Neural cell (in vitro differentiated cells): ENCODE results near the gene GOLT1B. TPM values are rescaled to one million over a fixed set of nuclear protein-coding genes. Genes with fewer than 3 reads are reported as not detected.
"Not testable (repeated sequence)": the region's sequence is repeated elsewhere in the genome, so short reads cannot be mapped to it uniquely, and the experiment has no call there.

Experiments
- H2AFZ ChIP-seq: fragments of 200-600, 300-800 bp; sonication (generic), shearing (Covaris generic); 2 replicates; pipeline ENCODE4 v1.6.0; 2014; ENCODE audit warnings: low read depth, mild to moderate bottlenecking, antibody characterized with exemption, low read length, moderate library complexity
- H3F3A ChIP-seq: fragments of 200-600 bp; shearing (Covaris generic); 2 replicates; pipeline ENCODE4 v1.6.1; 2016; ENCODE audit warnings: mild to moderate bottlenecking, moderate library complexity, mixed read lengths, antibody characterized with exemption, low read length; ENCODE audit not compliant: insufficient read depth, poor library complexity, severe bottlenecking
- H3K27ac ChIP-seq: fragments of 200-600, 300-800 bp; sonication (generic), shearing (Covaris generic); 2 replicates; pipeline ENCODE4 v1.5.1; 2014; ENCODE audit warnings: mild to moderate bottlenecking, low read length, moderate library complexity
- H3K27me3 ChIP-seq: fragments of 300-800, 200-600 bp; sonication (generic), shearing (Covaris generic); 2 replicates; pipeline ENCODE4 v1.6.0; 2014; ENCODE audit warnings: mild to moderate bottlenecking, low read depth, low read length, moderate library complexity; ENCODE audit not compliant: insufficient read depth
- H3K36me3 ChIP-seq: fragments of 300-800, 200-600 bp; sonication (generic), shearing (Covaris generic); 2 replicates; pipeline ENCODE4 v1.5.1; 2014; ENCODE audit warnings: mild to moderate bottlenecking, antibody characterized with exemption, low read length, moderate library complexity; ENCODE audit not compliant: insufficient read depth
- H3K4me2 ChIP-seq: fragments of 300-800, 200-600 bp; sonication (generic), shearing (Covaris generic); 2 replicates; pipeline ENCODE4 v1.6.0; 2014; ENCODE audit warnings: mild to moderate bottlenecking, low read length
- H3K4me3 ChIP-seq: fragments of 300-800, 200-600 bp; sonication (generic), shearing (Covaris generic); 2 replicates; pipeline ENCODE4 v1.5.1; 2014; ENCODE audit warnings: mild to moderate bottlenecking, low read length, moderate library complexity
- H3K79me2 ChIP-seq: fragments of 200-600 bp; shearing (Covaris generic); replicated peaks from 2 replicates; pipeline ENCODE4 v1.6.0; 2014; ENCODE audit warnings: mild to moderate bottlenecking, low read length, moderate library complexity; ENCODE audit not compliant: insufficient read depth
- H3K9ac ChIP-seq: fragments of 300-800, 200-600 bp; sonication (generic), shearing (Covaris generic); 2 replicates; pipeline ENCODE4 v1.6.1; 2016; ENCODE audit warnings: mild to moderate bottlenecking, low read length, mixed read lengths
- H3K9me2 ChIP-seq: fragments of 200-600 bp; shearing (Covaris generic); 2 replicates; pipeline ENCODE4 v1.6.1; 2016; ENCODE audit warnings: mild to moderate bottlenecking, low read length, mixed read lengths; ENCODE audit not compliant: insufficient read depth
- H3K9me3 ChIP-seq: fragments of 200-600, 300-800 bp; sonication (generic), shearing (Covaris generic); 2 replicates; pipeline ENCODE4 v1.6.1; 2016; ENCODE audit warnings: mild to moderate bottlenecking, mixed run types, low read length, moderate library complexity, mixed read lengths
- H4K20me1 ChIP-seq: fragments of 200-600 bp; shearing (Covaris generic); 2 replicates; pipeline ENCODE4 v1.6.1; 2016; ENCODE audit warnings: mild to moderate bottlenecking, mixed run types; ENCODE audit not compliant: insufficient read depth
- EP300 ChIP-seq: fragments of 450-650 bp; conservative IDR thresholded peaks from 2 replicates; pipeline ENCODE4 v1.6.1; 2014; ENCODE audit warnings: antibody characterized with exemption, mild to moderate bottlenecking, moderate library complexity; ENCODE audit not compliant: poor library complexity, severe bottlenecking
- EZH2 ChIP-seq: fragments of 200-600, 300-800 bp; shearing (Covaris generic), sonication (generic); IDR thresholded peaks from 2 replicates; pipeline ENCODE4 v1.6.1; 2014; ENCODE audit warnings: antibody characterized with exemption, low read length, borderline replicate concordance, mild to moderate bottlenecking; ENCODE audit not compliant: insufficient read depth, poor library complexity, severe bottlenecking
- MXI1 ChIP-seq: fragments of 450-650 bp; conservative IDR thresholded peaks from 2 replicates; pipeline ENCODE4 v1.6.1; 2014; ENCODE audit warnings: antibody characterized with exemption, mild to moderate bottlenecking; ENCODE audit not compliant: poor library complexity, severe bottlenecking
- POLR2AphosphoS5 ChIP-seq: IDR thresholded peaks from 2 replicates; pipeline ENCODE4 v1.6.1; 2012
- RAD21 ChIP-seq: fragments of 450-650 bp; conservative IDR thresholded peaks from 2 replicates; pipeline ENCODE4 v1.6.1; 2014; ENCODE audit warnings: antibody characterized with exemption, mild to moderate bottlenecking, moderate library complexity
- SMC3 ChIP-seq: fragments of 450-650 bp; conservative IDR thresholded peaks from 2 replicates; pipeline ENCODE4 v1.6.1; 2014; ENCODE audit warnings: antibody characterized with exemption, mild to moderate bottlenecking, moderate library complexity; ENCODE audit not compliant: poor library complexity
- TAF1 ChIP-seq: IDR thresholded peaks from 2 replicates; pipeline ENCODE4 v1.6.1; 2012; ENCODE audit warnings: low read depth
- polyA plus RNA-seq: library from polyadenylated mRNA; depleted of rRNA; stranded (reverse); fragments of >200 nt; gene quantifications from 2 replicates; pipeline ENCODE4 v1.2.3, GENCODE V29; 2014
- TF ChIP-seq, protein P1 (sequence below): IDR thresholded peaks from 2 replicates; pipeline ENCODE4 v1.6.1; 2012; ENCODE audit warnings: borderline replicate concordance
- TF ChIP-seq, protein P2 (sequence below): fragments of 450-650 bp; IDR thresholded peaks from 2 replicates; pipeline ENCODE4 v1.5.1; 2014; ENCODE audit warnings: antibody characterized with exemption, mild to moderate bottlenecking, moderate library complexity; ENCODE audit not compliant: poor library complexity, severe bottlenecking

GOLT1B gene
- polyA plus RNA-seq, 1 donor from 2014 or later: 203 TPM

DNA sequence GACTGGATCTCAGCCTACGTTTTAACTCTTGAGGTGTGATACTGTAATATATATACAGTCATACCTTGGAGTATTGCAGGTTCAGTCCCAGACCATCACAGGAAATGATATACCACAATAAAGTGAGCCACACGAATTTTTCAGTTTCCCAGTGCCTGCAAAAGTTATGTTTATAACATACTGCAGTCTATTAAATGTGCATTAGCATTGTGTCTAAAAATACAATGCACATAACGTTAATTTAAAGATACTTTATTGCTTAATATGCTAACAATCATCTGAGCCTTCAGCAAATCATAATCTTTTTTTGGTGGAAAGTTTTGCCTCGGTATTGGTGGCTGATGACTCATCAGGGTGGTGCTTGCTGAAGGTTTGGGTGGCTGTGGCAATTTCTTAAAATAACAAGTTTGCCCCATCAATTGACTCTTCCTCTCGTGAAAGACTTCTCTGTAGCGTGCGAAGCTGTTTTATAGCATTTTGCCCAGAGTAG lies 45.3 kb upstream of the GOLT1B start:
- Histone ChIP-seq H3K9me3 (no peaks in the 10 kb centered on the region), H4K20me1 (no peaks in the 10 kb centered on the region), H3F3A (no peaks in the 10 kb centered on the region), H3K79me2 (no peaks in the 10 kb centered on the region), H3K9me2 (no peaks in the 10 kb centered on the region), H3K27me3 (no peaks in the 10 kb centered on the region), H3K27ac (no peak overlapping the region), H3K9ac (no peak overlapping the region), H3K4me3 (no peak overlapping the region), H3K4me2 (no peak overlapping the region), H2AFZ (no peak overlapping the region), H3K36me3 (no peaks in the 10 kb centered on the region)
- TF ChIP-seq, protein P1, sequence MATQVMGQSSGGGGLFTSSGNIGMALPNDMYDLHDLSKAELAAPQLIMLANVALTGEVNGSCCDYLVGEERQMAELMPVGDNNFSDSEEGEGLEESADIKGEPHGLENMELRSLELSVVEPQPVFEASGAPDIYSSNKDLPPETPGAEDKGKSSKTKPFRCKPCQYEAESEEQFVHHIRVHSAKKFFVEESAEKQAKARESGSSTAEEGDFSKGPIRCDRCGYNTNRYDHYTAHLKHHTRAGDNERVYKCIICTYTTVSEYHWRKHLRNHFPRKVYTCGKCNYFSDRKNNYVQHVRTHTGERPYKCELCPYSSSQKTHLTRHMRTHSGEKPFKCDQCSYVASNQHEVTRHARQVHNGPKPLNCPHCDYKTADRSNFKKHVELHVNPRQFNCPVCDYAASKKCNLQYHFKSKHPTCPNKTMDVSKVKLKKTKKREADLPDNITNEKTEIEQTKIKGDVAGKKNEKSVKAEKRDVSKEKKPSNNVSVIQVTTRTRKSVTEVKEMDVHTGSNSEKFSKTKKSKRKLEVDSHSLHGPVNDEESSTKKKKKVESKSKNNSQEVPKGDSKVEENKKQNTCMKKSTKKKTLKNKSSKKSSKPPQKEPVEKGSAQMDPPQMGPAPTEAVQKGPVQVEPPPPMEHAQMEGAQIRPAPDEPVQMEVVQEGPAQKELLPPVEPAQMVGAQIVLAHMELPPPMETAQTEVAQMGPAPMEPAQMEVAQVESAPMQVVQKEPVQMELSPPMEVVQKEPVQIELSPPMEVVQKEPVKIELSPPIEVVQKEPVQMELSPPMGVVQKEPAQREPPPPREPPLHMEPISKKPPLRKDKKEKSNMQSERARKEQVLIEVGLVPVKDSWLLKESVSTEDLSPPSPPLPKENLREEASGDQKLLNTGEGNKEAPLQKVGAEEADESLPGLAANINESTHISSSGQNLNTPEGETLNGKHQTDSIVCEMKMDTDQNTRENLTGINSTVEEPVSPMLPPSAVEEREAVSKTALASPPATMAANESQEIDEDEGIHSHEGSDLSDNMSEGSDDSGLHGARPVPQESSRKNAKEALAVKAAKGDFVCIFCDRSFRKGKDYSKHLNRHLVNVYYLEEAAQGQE: no peak
- no peak for TF ChIP-seq RAD21
- TF ChIP-seq, protein P2, sequence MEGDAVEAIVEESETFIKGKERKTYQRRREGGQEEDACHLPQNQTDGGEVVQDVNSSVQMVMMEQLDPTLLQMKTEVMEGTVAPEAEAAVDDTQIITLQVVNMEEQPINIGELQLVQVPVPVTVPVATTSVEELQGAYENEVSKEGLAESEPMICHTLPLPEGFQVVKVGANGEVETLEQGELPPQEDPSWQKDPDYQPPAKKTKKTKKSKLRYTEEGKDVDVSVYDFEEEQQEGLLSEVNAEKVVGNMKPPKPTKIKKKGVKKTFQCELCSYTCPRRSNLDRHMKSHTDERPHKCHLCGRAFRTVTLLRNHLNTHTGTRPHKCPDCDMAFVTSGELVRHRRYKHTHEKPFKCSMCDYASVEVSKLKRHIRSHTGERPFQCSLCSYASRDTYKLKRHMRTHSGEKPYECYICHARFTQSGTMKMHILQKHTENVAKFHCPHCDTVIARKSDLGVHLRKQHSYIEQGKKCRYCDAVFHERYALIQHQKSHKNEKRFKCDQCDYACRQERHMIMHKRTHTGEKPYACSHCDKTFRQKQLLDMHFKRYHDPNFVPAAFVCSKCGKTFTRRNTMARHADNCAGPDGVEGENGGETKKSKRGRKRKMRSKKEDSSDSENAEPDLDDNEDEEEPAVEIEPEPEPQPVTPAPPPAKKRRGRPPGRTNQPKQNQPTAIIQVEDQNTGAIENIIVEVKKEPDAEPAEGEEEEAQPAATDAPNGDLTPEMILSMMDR: no peak
- TF ChIP-seq EZH2: no peak
- TF ChIP-seq SMC3: no peak
- no peak for TF ChIP-seq EP300
- no peak for TF ChIP-seq TAF1
- TF ChIP-seq MXI1: no peak
- TF ChIP-seq POLR2AphosphoS5: no peak

DNA sequence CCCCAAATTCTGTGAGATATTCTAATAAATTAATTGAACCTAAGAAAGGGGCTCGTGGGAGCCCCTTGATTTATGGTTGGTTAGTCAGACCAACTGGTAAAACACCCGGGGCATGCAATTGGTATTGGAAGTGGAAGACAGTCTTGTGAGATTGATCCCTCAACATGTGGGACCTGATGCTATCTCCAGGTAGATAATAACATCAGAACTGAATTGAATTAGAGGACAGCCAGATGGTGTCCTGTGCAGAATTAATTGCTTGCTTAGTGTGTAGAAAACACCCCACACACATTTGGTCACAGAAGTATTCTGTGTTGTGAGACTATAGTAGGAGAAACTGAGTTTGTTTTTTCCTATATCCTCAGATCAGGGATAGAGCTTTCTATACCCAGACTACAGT lies 42.1 kb upstream of the GOLT1B start:
- TF ChIP-seq, protein P1: no peak
- no peaks in the 10 kb centered on the region for H4K20me1 ChIP-seq
- no peaks in the 10 kb centered on the region for H3K9me3 ChIP-seq
- no peaks in the 10 kb centered on the region for H3K27me3 ChIP-seq
- no peak overlapping the region for H3K4me3 ChIP-seq
- no peaks in the 10 kb centered on the region for H3K79me2 ChIP-seq
- no peaks in the 10 kb centered on the region for H3K9me2 ChIP-seq
- no peak overlapping the region for H2AFZ ChIP-seq
- no peak overlapping the region for H3K4me2 ChIP-seq
- H3K27ac ChIP-seq: no peak overlapping the region
- no peaks in the 10 kb centered on the region for H3F3A ChIP-seq
- no peaks in the 10 kb centered on the region for H3K36me3 ChIP-seq
- no peak overlapping the region for H3K9ac ChIP-seq

DNA sequence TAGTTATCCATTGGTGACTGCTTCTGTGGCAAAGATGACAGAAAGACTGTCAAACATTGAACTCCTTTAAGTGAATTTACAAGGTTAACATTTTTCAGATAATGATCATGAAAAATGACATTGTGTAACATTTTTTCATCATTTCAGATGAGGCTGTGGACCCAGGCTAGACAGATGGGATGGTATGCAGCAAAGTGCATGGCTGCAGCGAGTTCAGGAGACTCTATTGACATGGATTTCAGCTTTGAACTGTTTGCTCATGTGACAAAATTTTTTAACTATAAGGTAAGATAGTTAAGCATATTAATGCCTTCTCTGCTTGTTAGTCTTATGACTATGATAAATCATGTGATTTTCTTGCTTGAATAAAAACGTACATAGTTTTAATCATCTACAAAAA lies 34.3 kb upstream of the GOLT1B start:
- not testable (repeated sequence) for H3K27me3 ChIP-seq, H3K9me3 ChIP-seq, H2AFZ ChIP-seq, H3K4me3 ChIP-seq, H3K9ac ChIP-seq, H3K9me2 ChIP-seq, H4K20me1 ChIP-seq, H3K79me2 ChIP-seq, H3K27ac ChIP-seq, H3K36me3 ChIP-seq, H3F3A ChIP-seq, H3K4me2 ChIP-seq
